ENCODE results near the gene OBSL1.

OBSL1 gene

GRCh38 chr2:219525533-219526232 lies 45.7 kb downstream of the OBSL1 start:
- H3K9ac ChIP-seq (ENCODE audit: low read depth, low read length): no peak overlapping the region
- no peaks in the 10 kb centered on the region for H3K9me3 ChIP-seq (ENCODE audit: control insufficient read depth, insufficient read depth, low read length)
- peaks cover 14% of the 10 kb centered on the region for H3K4me1 ChIP-seq (ENCODE audit: control insufficient read depth, insufficient read depth, low read length)
- H3K27me3 ChIP-seq (ENCODE audit: control insufficient read depth, insufficient read depth, low read length): peaks cover 37% of the 10 kb centered on the region
- no peak overlapping the region for H3K4me3 ChIP-seq (ENCODE audit: low read depth, low read length)
- no peak overlapping the region for H3K27ac ChIP-seq (ENCODE audit: low read depth, low read length)
- no peaks in the 10 kb centered on the region for H3K36me3 ChIP-seq (ENCODE audit: control insufficient read depth, insufficient read depth, low read length)

- Histone ChIP-seq H3K4me3 (ENCODE audit: low read depth, low read length) (no peak overlapping the region), H3K36me3 (ENCODE audit: control insufficient read depth, insufficient read depth, low read length) (no peaks in the 10 kb centered on the region), H3K9me3 (ENCODE audit: control insufficient read depth, insufficient read depth, low read length) (no peaks in the 10 kb centered on the region), H3K4me1 (ENCODE audit: control insufficient read depth, insufficient read depth, low read length) (peaks cover 18% of the 10 kb centered on the region), H3K27ac (ENCODE audit: low read depth, low read length) (no peak overlapping the region), H3K27me3 (ENCODE audit: control insufficient read depth, insufficient read depth, low read length) (peaks cover 30% of the 10 kb centered on the region), H3K9ac (ENCODE audit: low read depth, low read length) (no peak overlapping the region)
Measured at GRCh38 chr2:219524817-219525216, 46.5 kb downstream of the OBSL1 start.

GRCh38 chr2:219523031-219523671 lies 48.2 kb downstream of the OBSL1 start:
- Histone ChIP-seq H3K9me3 (ENCODE audit: control insufficient read depth, insufficient read depth, low read length) (no peaks in the 10 kb centered on the region), H3K9ac (ENCODE audit: low read depth, low read length) (no peak overlapping the region; the same call in 1 of the 2 replicates), H3K4me1 (ENCODE audit: control insufficient read depth, insufficient read depth, low read length) (peaks cover 18% of the 10 kb centered on the region), H3K27me3 (ENCODE audit: control insufficient read depth, insufficient read depth, low read length) (peaks cover 20% of the 10 kb centered on the region), H3K4me3 (ENCODE audit: low read depth, low read length) (peak overlapping the region; percentile 62), H3K27ac (ENCODE audit: low read depth, low read length) (peak overlapping the region; percentile 23), H3K36me3 (ENCODE audit: control insufficient read depth, insufficient read depth, low read length) (no peaks in the 10 kb centered on the region)

GRCh38 chr2:219522111-219523030 lies 49.0 kb downstream of the OBSL1 start:
- Histone ChIP-seq H3K27ac (ENCODE audit: low read depth, low read length) (peak overlapping the region; percentile 46), H3K4me1 (ENCODE audit: control insufficient read depth, insufficient read depth, low read length) (peaks cover 18% of the 10 kb centered on the region), H3K36me3 (ENCODE audit: control insufficient read depth, insufficient read depth, low read length) (no peaks in the 10 kb centered on the region), H3K9ac (ENCODE audit: low read depth, low read length) (no peak overlapping the region), H3K9me3 (ENCODE audit: control insufficient read depth, insufficient read depth, low read length) (no peaks in the 10 kb centered on the region), H3K4me3 (ENCODE audit: low read depth, low read length) (peak overlapping the region; percentile 62), H3K27me3 (ENCODE audit: control insufficient read depth, insufficient read depth, low read length) (peaks cover 21% of the 10 kb centered on the region)

- H3K9ac ChIP-seq (ENCODE audit: low read depth, low read length): no peak overlapping the region
- H3K36me3 ChIP-seq (ENCODE audit: control insufficient read depth, insufficient read depth, low read length): no peaks in the 10 kb centered on the region
- no peaks in the 10 kb centered on the region for H3K9me3 ChIP-seq (ENCODE audit: control insufficient read depth, insufficient read depth, low read length)
- peaks cover 18% of the 10 kb centered on the region for H3K4me1 ChIP-seq (ENCODE audit: control insufficient read depth, insufficient read depth, low read length)
- peaks cover 23% of the 10 kb centered on the region for H3K27me3 ChIP-seq (ENCODE audit: control insufficient read depth, insufficient read depth, low read length)
- peak overlapping the region; percentile 46 for H3K27ac ChIP-seq (ENCODE audit: low read depth, low read length)
- H3K4me3 ChIP-seq (ENCODE audit: low read depth, low read length): no peak overlapping the region; the same call in 1 of the 2 replicates
Measured at GRCh38 chr2:219521066-219521880, 50.1 kb downstream of the OBSL1 start.

- peaks cover 34% of the 10 kb centered on the region for H3K27me3 ChIP-seq (ENCODE audit: control insufficient read depth, insufficient read depth, low read length)
- H3K4me3 ChIP-seq (ENCODE audit: low read depth, low read length): no peak overlapping the region
- H3K9me3 ChIP-seq (ENCODE audit: control insufficient read depth, insufficient read depth, low read length): no peaks in the 10 kb centered on the region
- no peaks in the 10 kb centered on the region for H3K36me3 ChIP-seq (ENCODE audit: control insufficient read depth, insufficient read depth, low read length)
- no peak overlapping the region for H3K27ac ChIP-seq (ENCODE audit: low read depth, low read length)
- H3K9ac ChIP-seq (ENCODE audit: low read depth, low read length): no peak overlapping the region
- H3K4me1 ChIP-seq (ENCODE audit: control insufficient read depth, insufficient read depth, low read length): peaks cover 18% of the 10 kb centered on the region
Measured at GRCh38 chr2:219520079-219520478, 51.3 kb downstream of the OBSL1 start.

- Histone ChIP-seq H3K9me3 (ENCODE audit: control insufficient read depth, insufficient read depth, low read length) (no peaks in the 10 kb centered on the region), H3K4me3 (ENCODE audit: low read depth, low read length) (no peak overlapping the region), H3K36me3 (ENCODE audit: control insufficient read depth, insufficient read depth, low read length) (no peaks in the 10 kb centered on the region), H3K4me1 (ENCODE audit: control insufficient read depth, insufficient read depth, low read length) (peaks cover 18% of the 10 kb centered on the region), H3K27ac (ENCODE audit: low read depth, low read length) (no peak overlapping the region), H3K9ac (ENCODE audit: low read depth, low read length) (no peak overlapping the region), H3K27me3 (ENCODE audit: control insufficient read depth, insufficient read depth, low read length) (peaks cover 38% of the 10 kb centered on the region)
Measured at GRCh38 chr2:219519526-219519916, 51.8 kb downstream of the OBSL1 start.

GRCh38 chr2:219517954-219518778 lies 53.2 kb downstream of the OBSL1 start:
- H3K27ac ChIP-seq (ENCODE audit: low read depth, low read length): no peak overlapping the region
- no peaks in the 10 kb centered on the region for H3K36me3 ChIP-seq (ENCODE audit: control insufficient read depth, insufficient read depth, low read length)
- H3K27me3 ChIP-seq (ENCODE audit: control insufficient read depth, insufficient read depth, low read length): peaks cover 51% of the 10 kb centered on the region
- no peak overlapping the region for H3K9ac ChIP-seq (ENCODE audit: low read depth, low read length)
- no peaks in the 10 kb centered on the region for H3K9me3 ChIP-seq (ENCODE audit: control insufficient read depth, insufficient read depth, low read length)
- H3K4me3 ChIP-seq (ENCODE audit: low read depth, low read length): no peak overlapping the region
- H3K4me1 ChIP-seq (ENCODE audit: control insufficient read depth, insufficient read depth, low read length): peaks cover 22% of the 10 kb centered on the region

- H3K9ac ChIP-seq (ENCODE audit: low read depth, low read length): no peak overlapping the region
- H3K9me3 ChIP-seq (ENCODE audit: control insufficient read depth, insufficient read depth, low read length): no peaks in the 10 kb centered on the region
- H3K27ac ChIP-seq (ENCODE audit: low read depth, low read length): no peak overlapping the region
- peaks cover 29% of the 10 kb centered on the region for H3K4me1 ChIP-seq (ENCODE audit: control insufficient read depth, insufficient read depth, low read length)
- H3K4me3 ChIP-seq (ENCODE audit: low read depth, low read length): no peak overlapping the region
- H3K27me3 ChIP-seq (ENCODE audit: control insufficient read depth, insufficient read depth, low read length): peaks cover 64% of the 10 kb centered on the region
- H3K36me3 ChIP-seq (ENCODE audit: control insufficient read depth, insufficient read depth, low read length): no peaks in the 10 kb centered on the region
Measured at GRCh38 chr2:219516888-219517287, 54.5 kb downstream of the OBSL1 start.
